ENCODE measurements around the gene PHACTR4.
"Not testable (repeated sequence)": the region's sequence is repeated elsewhere in the genome, so short reads cannot be mapped to it uniquely, and the experiment has no call there.

PHACTR4 gene

DNA sequence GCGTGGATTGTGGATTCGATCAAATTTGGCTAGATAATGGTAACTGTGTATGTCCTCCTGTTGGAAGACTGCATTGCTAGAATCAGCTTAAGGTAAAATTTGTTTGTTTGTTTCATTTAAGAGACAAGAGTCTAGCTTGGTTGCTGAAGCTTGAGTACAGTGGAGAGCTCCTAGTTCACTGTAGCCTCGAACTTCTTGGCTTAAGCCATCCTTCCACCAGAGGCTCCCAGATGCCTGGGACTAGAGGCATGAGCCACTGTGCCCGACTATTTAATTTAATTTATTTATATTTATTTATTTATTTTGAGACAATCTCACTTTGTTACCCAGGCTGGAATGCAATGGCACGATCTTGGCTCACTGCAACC lies 1.5 kb downstream of the PHACTR4 start:
- no peak for DNase-seq (ENCODE audit: low read depth)

DNA sequence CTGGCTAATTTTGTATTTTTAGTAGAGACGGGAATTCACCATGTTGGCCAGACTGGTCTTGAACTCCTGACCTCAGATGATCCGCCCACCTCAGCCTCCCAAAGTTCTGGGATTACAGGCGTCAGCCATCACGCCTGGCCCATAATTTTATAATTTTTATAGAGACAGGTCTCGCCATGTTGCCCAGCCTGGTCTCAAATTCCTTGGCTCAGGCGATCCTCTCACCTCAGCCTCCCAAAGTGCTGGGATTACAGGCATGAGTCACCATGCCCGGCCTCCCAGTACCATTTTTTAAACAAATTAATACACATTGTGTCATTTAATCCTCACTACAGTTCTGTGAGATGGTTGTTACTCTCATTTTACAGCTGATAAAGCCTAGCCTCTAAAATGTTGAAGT lies 3.9 kb downstream of the PHACTR4 start:
- DNase-seq (ENCODE audit: low read depth) = not testable (repeated sequence)

DNA sequence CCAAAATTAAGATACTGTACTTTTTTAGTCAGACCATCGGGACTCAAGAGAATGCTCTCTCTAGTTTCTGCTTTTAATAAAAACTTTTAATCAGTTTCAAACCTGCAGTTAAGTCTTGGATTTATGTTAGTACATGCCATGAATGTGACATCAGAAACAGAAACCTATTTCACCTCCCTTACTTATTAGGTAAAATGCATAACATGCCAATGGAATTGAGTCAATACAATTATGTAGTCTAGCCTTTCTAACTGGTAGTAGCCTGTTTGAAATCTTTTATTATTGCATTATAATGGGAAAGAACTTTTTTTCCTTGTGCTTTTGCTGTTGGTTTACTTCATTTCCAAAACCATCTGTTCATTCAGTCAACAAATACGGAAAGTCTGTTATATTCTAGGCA lies 4.8 kb downstream of the PHACTR4 start:
- DNase-seq (ENCODE audit: low read depth) = no peak

DNA sequence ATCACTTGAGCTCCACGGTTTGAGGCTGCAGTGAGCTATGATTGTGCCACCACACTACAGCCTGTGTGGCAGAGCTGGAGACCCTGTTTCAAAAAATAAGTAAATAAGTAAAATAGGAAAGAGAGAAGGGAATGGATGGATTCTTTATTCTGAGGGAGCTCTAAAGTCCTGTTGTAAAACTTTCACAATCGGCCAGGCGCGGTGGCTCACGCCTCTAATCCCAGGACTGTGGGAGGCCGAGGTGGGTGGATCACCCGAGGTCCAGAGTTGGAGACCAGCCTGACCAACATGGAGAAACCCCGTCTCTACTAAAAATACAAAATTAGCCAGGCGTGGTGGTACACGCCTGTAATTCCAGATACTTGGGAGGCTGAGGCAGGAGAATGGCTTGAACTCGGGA lies 6.1 kb downstream of the PHACTR4 start:
- not testable (repeated sequence) for DNase-seq (ENCODE audit: low read depth)

DNA sequence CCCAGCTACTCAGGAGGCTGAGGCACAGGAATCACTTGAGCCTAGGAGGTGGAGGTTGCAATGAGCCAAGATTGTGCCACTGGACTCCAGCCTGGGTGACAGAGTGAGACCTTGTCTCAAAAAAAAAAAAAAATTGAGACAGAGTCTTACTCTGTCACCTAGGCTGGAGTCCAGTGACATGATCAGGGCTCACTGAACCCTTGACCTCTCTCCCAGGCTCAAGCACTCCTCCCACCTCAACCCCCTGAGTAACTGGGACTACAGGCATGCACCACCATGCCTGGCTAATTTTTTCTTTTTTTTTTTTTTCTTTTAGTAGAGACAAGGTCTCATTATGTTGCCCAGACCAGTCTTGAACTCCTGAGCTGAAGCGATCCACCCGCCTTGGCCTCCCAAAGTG lies 6.7 kb downstream of the PHACTR4 start:
- DNase-seq (ENCODE audit: low read depth) = not testable (repeated sequence)

DNA sequence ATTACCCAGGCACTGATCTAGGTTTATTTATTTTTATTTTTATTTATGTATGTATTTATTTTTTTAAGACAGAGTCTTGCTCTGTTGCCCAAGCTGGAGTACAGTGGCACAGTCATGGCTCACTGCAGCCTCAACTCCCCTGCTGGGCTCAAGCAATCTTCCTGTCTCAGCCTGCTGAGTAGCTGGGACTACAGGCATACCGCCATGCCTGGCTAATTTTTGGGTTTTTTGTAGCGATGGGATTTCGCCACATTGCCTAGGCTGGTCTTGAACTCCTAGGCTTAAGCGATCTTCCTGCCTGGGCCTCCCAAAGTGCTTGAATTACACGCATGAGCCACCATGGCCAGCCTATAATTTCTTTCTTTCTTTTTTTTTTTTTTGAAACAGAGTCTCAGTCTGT lies 9.4 kb downstream of the PHACTR4 start:
- DNase-seq (ENCODE audit: low read depth) = no peak

DNA sequence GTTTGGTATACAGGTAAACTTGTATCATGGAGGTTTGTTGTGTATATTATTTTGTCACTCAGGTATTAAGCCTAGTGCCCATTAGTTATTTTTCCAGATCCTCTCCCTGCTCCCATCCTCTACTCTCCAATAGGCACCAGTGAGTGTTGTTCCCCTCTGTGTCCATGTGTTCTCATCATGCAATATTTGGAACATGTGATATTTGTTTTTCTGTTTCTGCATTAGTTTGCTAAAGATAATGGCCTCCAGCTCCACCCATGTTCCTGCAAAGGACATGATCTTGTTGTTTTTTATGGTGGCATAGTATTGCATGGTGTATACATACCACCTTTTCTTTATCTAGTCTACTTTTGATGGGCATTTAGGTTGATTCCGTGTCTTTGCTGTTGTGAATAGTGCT lies 10.9 kb downstream of the PHACTR4 start:
- DNase-seq (ENCODE audit: low read depth) = no peak

DNA sequence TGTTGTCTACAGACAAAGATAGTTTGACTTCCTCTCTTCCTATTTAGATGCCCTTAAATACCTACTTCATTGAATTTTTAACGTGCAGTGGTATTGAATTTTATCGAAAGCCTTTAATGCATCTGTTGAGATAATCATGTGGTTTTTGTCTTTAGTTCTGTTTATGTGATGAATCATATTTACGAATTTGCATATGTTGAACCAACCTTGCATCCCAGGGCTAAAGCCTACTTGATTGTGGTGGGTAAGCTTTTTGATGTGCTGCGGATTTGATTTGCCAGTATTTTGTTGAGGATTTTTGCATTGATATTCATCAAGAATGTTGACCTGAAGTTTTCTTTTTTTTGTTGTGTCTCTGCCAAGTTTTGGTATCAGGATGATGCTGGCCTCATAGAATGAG lies 14.2 kb downstream of the PHACTR4 start:
- DNase-seq (ENCODE audit: low read depth) = not testable (repeated sequence)

DNA sequence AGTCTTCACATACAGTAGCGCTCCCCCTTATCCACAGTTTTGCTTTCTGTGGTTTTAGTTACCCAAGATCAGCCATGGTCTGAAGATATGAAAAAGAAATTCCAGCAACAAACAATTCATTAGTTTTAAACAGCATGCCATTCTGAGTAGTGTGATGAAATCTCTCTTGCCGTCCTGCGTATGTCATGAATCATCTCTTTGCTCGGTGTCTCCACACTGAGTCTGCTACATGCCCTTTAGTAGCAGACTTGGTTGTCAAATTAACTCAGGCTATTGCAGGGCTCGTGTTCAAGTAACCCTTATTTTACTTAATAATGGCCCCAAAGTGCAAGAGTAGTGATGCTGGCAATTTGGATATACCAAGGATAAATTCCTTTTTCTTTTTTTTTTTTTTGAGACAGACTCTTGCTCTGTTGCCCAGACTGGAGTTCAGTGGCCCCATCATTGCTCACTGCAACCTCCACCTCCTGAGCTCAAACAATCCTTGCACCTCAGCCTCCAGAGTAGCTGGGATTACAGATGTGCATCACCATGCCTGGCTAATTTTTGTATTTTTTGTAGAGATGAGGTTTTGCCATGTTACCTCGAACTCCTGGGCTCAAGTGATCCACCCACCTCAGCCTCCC lies 22.6 kb downstream of the PHACTR4 start:
- DNase-seq (ENCODE audit: low read depth) = no peak

DNA sequence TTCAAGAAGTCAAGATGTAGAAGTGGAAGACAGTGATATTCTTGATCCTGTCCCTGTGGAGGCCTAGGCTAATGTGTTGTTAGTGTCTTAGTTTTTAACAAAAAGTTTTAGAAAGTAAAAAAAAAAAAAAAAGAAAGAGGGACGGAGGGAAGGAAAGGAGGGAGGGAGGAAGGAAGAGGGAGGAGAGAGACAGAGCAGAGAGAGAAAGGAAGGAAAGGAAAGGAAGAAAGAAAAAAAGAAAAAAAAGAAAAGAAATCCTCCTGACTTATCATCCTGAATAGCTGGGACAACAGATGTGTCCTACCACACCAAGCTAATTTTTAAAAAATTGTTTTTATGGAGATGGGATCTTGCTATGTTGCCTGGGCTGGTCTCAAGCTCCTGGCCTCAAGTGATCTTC lies 24.6 kb downstream of the PHACTR4 start:
- no peak for DNase-seq (ENCODE audit: low read depth)

DNA sequence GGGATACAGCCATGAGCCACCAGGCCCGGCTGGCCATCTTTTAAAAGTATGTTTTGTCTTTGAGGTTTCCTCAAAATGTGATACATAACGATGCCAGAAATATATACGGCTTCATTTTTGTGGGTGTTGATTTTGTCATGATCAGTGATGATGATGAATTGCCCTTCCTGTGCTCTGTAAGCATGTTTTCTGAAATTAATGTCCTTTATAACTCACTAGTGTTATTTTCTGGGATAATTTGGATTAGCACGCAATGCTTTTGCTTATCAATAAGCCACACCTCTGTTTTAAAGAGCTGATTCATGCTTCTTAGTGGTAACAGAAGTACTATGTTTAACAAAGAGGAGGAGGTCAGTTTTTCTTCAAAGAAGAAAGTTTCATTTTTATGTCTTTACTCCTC lies 25.6 kb downstream of the PHACTR4 start:
- DNase-seq (ENCODE audit: low read depth) = no peak

DNA sequence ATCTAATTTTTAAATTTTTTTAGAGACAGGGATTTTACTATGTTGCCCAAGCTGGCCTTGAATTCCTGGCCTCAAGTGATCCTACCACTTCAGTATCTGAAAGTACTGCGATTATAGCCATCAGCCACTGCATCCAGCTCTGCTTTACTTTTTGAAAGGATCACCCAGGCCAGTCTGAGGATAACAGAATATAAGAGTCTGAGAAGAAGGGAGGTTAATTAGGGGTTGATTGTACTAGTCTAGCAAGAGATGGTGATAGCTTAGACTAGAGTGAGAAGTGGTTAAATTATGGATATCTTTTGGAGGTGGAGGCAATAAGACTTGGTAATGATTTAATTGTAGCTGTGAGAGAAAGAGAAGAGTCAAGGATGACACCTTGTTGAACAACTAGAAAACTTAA lies 32.2 kb downstream of the PHACTR4 start:
- no peak for DNase-seq (ENCODE audit: low read depth)

DNA sequence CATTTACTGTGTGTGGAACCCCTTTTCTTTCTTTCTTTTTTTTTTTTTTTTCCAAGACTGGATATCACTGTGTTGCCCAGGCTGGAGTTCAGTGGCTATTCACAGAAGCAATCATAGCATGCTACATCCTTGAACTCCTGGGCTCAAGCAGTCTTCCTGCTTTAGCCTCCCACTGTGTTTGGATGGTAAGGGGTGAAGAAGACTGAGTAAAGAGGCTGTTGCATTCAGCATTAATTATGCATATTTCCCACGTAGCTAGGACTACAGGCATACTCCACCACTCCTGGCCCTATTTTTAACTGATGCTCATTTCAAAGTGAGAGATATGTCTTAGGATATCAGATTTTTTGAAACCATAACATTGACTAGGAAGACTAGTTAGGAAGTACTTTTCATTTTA lies 39.5 kb downstream of the PHACTR4 start:
- no peak for DNase-seq (ENCODE audit: low read depth)

DNA sequence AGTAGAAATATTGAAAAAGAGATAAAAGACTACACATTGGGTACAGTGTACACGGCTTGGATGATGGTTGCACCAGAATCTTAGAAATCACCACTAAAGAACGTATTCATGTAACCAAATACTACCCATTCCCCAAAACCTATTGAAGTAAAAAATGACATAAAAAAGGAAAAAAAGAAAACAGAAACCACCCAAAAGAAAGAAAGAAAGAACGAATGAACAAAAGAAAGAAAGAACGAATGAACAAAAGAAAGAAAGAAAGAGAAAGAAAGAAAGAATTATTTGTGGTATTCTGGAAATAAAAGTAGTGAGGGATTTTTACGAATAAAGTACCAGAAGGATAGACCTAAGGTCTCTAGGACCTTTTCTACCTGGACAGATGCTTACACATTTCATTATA lies 42.1 kb downstream of the PHACTR4 start:
- DNase-seq (ENCODE audit: low read depth) = no peak

DNA sequence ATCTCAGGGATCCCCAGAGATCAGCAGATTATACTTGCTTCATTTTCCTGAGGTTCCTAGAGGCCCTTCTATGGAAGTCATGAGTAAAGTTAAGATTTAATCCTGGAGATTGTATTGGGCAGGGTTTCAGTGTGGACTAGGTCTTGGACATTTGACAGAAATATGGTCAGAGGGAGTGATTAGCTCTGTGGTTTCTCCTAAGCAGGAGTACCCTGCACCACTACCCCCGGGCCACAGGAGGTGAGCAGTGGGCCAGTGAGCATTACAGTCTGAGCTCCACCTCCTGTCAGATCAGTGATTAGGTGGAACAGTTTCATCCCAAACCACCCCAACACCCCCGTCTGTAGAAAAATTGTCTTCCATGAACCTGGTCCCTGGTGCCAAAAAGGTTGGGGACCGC lies 43.2 kb downstream of the PHACTR4 start:
- DNase-seq (ENCODE audit: low read depth) = no peak

DNA sequence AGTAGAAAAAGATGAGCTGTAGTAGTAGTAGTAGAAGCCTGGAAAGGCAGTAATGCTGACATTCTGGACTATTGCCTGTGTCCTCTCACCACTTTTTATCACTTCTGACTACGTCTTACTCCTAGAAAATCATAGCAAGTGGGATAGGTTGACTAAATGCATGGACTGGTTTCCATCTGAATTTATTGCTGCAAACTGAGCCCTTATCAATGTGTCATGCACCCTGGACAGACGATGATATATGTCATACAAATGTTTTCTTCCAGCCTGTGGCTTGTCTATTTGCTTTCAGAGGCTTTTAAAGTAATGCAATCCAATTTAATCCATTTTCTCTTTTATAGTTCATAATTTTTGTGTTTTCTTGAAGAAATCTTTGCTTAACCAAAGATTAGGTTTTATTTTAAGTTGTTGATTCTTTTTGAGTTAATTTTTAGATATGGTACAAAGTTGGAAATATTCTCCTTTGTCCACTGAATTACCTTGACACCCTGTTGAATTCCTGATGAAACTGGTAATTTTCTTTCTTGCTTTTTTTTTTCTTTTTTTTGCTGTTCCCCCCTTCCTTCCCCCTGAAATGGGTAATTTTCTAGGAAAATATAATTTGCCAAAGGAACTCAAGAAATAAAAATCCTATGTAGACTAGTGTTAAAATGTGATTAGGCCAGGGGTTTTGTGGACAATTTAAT lies 47.1 kb downstream of the PHACTR4 start:
- no peak for DNase-seq (ENCODE audit: low read depth)

DNA sequence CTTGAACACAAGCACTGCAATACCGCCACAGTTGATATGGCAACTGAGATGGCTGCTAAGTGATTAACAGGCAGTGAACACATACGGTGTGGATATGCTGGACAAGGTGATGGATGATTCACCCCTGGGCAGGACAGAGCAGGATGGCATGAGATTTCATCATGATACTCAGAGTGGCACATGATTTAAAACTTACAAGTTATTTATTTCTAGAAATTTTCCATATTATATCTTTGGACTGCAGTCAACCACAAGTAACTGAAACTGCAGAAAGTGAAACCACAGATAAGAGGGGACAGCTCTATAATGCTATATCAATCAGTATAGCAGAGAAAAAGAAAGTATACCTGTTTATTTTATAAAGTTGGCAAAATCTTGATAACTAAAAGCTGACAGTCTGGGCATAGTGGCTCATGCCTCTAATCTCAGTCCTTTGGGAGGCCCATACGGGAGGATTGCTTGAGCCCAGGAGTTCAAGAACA lies 47.9 kb downstream of the PHACTR4 start:
- no peak for DNase-seq (ENCODE audit: low read depth)

DNA sequence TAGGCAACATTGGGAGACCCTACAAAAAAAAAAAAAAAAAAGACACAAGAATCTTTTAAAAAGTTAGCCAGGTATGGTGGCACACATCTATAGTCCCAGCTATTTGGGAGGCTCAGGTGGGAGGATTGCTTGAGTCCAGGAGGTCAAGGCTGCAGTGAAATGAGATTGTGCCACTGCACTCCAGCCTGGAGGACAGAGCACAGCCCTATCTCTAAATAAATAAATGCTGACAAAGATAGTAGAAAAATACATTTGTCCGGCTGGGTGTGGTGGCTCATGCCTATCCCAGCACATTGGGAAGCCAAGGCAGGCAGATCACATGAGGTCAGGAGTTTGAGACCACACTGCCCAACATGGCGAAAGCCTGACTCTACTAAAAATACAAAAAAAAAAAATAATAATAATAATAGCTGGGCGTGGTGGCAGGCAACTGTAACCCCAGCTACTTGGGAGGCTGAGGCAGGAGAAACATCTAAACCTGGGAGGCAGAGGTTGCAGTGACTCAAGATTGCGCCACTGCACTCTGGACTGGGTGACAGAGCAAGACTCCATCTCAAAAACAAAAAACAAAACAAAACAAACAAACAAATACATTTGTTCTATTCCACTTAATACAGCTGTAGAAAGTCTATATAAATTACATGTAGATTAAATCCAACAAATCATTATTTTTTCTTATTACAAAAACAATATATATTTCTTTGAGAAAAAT lies 48.5 kb downstream of the PHACTR4 start:
- no peak for DNase-seq (ENCODE audit: low read depth)

DNA sequence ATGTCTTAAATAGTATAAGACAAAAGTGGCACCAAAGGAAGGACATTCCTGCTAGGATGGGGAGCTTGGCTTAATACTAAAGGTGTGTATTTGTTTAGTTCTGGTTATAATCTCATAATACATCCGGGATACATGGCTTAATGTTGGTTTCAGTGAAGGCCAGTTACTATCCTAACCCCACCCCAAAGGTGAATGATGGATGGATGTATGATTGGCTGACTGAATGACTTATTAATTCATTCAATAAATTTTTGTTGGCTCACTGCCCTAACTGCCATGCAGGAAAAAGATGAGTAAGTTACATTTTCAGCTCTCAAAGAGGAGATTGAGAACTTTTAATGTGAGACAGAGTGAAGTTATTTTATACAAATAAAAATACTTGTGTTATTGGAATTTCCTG lies 52.2 kb downstream of the PHACTR4 start:
- no peak for DNase-seq (ENCODE audit: low read depth)

DNA sequence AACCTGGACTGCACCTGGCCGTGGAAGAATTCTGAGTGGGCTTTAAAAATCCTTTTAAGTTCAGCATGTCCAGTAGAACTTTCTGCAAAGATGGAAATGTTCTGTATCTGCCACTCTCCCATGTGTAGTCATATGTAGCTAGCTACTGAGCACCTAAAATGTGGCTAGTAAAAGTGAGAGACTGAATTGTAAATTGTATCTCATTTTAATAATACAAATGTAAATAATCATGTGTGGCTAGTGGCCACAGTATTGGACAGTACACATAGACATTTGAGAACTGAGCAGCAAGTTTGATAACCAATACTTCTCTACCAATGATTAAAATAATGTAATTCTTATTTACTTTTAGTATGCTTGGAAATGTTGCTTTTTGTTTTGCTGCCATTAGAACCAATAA lies 57.3 kb downstream of the PHACTR4 start:
- no peak for DNase-seq (ENCODE audit: low read depth)

DNA sequence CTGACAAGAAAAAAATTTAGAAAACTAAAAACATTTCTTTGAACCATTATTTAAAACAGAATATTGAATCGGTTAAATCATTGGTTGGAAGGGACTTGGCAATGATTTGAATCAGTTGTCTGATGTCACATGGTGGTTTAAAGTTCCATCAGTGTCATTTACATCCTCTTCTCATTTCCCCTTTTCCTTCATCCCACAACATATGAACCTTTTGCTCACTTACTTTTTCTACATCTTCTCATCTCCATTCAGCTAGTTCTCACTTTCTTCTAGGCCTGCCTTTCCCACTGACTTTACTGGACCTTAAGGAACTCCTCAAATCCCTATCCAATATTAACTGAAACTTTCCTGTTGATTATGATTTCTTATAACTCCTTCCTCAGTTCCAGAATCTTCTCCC lies 58.5 kb downstream of the PHACTR4 start:
- DNase-seq (ENCODE audit: low read depth) = no peak

DNA sequence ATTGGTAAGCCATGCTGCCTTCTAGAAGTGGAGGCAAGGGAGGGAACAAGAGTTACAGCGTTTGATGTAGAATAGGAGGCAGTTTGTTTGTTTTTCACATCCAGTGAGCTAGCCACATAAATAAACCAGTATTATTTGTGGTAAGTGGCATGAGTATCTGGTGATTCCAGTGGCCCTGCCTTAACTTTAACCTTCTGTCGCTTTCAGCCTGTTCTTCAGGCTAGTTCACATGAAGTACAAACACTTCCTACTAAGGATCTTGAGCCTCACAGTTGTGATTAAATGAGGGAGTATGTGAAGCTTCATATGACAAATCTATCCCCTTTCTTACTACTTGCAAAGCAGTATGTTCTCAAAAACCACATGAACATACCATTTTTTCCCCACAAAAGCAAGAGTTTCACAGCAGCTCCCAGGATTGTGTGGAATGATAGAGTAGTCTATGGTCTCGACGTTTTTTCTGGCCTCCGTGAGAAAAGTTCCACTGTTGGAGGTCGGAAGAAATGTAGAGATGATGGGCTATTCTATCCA lies 59.5 kb downstream of the PHACTR4 start:
- no peak for DNase-seq (ENCODE audit: low read depth)

DNA sequence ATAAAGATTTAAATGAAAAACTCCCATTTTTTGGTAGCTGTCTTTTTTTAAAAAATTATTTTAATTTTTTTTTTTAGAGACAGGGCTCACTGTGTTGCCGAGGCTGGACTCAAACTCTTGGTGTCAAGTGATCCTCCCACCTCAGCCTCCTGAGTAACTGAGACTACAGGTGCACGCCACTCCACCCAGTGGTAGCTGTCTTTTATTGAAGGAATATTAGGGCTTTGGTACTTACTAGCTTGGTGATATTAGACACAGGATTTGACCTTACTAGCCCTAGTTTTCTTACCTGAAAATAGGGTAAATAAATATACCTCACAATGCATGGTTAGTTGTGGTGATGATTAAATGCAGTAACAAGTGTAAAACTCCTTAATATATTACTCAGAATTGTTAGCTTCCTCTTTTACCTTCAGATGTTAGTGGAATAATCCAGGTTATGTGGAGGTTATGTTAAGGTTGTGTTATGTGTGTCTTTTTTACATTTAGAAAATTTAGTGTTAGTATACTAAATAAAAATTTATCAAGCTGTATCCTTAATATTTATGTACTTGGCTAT lies 66.8 kb downstream of the PHACTR4 start:
- DNase-seq (ENCODE audit: low read depth) = no peak
